Activated T-helper 9 cell treated with anti-CD3 and anti-CD28 coated beads, Interleukin-2, amount 50 U/mL, for 16 hours (primary cell): Measurements from ENCODE around the gene HOXD10.

Experiments
- DNase-seq: peaks from one replicate; pipeline ENCODE4 v3.0.0-alpha.2; 2020; ENCODE audit warnings: low read depth

The HOXD10 gene

GRCh38 chr2:176164611-176165369 lies 48.2 kb downstream of the HOXD10 start:
- DNase-seq: no peak

GRCh38 chr2:176165370-176166050 lies 48.9 kb downstream of the HOXD10 start:
- no peak for DNase-seq

GRCh38 chr2:176166272-176166671 lies 49.7 kb downstream of the HOXD10 start:
- DNase-seq: no peak

GRCh38 chr2:176167398-176167797 lies 50.8 kb downstream of the HOXD10 start:
- DNase-seq: no peak

GRCh38 chr2:176169181-176169580 lies 52.6 kb downstream of the HOXD10 start:
- DNase-seq: no peak
